Measurements from ENCODE around the gene SDS.
"Not testable (repeated sequence)": the region's sequence is repeated elsewhere in the genome, so short reads cannot be mapped to it uniquely, and the experiment has no call there.

SDS gene

DNA sequence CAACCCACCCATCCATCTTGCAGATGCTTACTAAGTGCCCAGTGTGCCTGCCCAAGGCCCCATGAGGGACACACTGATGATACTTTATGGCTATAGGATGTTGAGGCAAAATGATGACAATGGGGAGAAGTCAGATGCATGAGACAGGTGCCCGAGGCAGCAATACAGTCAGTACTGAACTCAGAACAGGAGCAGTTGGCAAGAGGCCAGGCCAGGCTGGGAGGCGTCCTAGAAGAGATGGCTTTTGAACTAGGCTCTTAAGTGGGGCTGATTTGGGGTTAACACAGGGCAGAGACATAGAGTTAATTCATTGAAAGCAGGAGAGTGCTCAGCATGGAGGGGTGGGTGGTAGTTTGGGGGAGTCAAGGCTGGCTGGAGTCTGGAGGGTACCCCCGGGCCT, 29.7 kb downstream of the SDS start:
- peak; percentile 51 for DNase-seq

DNA sequence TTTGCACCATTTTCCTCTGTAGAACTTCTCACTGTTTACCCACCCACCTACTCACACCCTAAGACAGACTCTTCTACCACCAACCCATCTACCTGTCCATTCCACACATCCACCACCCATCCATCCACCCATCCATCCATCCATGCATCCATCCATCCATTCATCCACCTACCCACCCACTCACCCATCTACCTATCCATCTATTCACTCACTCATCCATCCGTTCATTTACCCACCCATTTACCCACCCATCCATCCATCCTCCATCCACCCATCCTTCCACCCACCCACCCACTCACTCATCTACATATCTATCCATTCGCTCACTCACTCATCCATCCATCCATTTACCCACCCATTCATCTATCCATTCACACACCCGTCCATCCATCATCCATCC, 30.2 kb downstream of the SDS start:
- no peak for DNase-seq

DNA sequence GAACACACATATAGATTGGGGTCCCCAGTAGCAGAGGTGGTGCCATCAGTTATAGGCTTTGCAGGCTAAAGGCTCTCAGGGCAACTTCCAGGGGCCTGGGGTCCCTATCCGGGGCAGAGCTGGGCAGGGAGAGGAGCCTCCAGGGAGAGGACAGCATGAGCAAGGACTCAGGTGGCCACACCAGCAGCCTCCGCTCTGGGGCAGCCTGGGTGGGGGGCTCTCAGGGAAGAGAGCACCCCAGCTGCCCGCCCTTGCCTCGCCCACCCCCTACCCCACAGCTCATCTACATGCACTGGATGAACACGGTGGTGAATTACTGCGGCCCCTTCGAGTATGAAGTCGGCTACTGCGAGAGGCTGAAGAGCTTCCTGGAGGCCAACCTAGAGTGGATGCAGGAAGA, 31.3 kb downstream of the SDS start:
- no peak for DNase-seq

GRCh38 chr12:113371808-113372207, 31.9 kb downstream of the SDS start:
- no peak for DNase-seq

- DNase-seq: no peak
Observed at GRCh38 chr12:113370923-113371682, 32.6 kb downstream of the SDS start.

DNA sequence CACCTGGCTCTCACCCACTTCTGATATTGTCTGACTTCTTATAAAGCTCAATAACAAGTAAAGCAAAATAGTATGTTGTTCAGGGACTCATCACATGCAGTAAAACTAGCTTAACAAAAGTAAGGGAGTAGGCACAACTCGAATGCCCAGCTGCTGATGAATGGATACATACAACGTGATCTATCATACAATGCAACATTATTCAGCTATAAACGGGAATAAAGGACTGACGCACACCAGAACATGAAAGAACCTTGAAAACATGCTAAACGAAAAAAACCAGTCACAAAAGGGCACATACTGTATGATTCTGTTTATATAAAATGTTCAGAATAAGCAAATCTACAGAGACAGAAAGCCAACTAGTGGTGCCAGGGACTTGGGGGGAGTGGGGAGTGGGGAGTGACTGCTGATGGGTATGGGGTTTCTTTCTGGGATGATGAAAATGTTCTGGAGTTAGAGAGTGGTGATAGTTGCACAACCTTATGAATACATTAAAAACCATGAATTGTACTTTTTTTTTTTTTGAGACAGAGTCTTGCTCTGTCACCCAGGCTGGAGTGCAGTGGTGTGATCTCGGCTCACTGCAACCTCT, 34.2 kb downstream of the SDS start:
- DNase-seq: no peak

DNA sequence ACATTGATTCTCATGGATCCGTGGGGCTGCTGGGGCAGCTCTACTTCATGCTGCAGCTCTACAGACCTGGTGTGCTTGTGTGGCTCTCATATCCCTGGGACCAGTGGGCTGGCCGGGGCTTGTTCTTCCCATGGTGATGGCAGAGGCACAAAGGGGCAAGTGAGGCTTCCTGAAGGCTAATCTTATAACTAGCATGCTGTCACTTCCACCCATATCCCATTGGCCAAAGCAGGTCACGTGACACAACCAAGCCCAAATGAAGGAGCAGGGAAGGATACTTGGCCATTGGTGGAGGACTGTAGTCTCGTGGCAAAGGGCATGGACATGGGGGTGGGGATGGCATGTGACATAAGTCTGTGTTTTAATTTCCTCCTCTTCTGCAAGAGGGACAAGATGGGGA, 35.4 kb downstream of the SDS start:
- no peak for DNase-seq

DNA sequence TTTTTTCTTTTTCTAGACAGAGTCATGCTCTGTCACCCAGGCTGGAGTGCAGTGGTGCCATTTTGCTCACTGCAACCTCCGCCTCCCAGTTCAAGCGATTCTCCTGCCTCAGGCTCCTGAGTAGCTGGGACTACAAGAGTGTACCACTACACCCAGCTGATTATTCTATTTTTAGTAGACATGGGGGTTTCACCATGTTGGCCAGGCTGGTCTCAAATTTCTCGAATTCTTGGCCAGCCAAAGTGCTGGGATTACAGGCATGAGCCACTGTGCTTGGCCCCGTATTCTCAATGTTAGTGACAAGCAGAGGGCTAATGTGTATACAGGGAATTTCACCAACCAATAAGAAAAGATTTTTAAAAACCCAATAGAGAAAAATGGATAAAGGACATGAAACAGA, 36.9 kb downstream of the SDS start:
- DNase-seq: no peak

GRCh38 chr12:113365639-113366395, 37.9 kb downstream of the SDS start:
- DNase-seq: no peak

DNA sequence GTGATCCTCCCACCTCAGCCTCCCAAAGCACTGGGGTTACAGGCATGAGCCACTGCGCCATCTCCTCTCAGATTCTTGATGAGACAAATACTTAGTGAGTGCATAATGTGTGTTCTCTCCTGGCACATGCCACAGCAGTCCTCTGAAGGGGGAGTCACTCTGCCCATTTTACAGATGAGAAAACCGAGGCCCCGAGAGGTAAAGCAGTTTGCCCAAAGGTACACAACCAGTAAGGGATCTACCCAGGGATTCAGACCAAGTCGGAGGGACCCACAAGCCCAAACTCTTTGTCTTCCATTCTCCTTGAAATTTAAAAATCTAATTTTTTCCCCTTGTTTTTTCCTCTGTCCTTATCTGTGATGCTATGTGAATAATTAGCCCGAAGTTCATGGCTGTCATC, 39.0 kb downstream of the SDS start:
- no peak for DNase-seq

DNA sequence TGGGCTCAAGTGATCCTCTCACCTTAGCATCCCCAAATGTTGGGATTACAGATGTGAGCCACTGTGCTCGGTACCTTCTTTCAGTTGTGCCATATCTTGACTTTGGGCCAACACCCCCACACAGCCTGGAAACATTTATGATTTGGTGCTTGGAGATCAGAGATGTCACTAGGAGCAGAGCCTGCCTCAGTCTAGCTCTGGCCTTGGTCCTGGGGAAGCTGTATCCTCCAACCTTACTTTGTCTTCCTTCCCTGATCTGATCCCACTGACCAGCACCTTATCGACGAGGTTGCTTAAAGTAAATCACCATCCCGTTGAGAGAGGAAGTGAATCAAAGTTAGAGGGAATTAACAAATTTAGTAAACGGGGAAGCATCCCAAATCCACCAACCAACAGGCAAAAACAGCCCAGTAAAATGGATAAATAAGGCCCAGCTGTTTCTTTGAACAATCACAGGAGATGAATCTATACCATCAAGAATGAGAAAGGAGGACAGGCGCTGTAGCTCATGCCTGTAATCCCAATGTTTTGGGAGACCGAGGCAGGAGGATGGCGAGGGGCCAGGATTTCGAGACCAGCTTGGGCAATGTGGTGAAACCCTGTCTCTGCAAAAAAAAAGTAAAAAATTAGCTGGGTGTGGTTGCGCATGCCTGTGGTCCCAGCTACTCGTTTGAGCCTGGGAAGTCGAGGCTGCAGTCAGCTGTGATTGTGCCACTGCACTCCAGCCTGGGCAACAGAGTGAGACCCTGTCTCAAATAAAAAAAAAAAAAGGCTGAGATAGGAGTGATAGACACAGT, 41.9 kb downstream of the SDS start:
- DNase-seq: no peak

DNA sequence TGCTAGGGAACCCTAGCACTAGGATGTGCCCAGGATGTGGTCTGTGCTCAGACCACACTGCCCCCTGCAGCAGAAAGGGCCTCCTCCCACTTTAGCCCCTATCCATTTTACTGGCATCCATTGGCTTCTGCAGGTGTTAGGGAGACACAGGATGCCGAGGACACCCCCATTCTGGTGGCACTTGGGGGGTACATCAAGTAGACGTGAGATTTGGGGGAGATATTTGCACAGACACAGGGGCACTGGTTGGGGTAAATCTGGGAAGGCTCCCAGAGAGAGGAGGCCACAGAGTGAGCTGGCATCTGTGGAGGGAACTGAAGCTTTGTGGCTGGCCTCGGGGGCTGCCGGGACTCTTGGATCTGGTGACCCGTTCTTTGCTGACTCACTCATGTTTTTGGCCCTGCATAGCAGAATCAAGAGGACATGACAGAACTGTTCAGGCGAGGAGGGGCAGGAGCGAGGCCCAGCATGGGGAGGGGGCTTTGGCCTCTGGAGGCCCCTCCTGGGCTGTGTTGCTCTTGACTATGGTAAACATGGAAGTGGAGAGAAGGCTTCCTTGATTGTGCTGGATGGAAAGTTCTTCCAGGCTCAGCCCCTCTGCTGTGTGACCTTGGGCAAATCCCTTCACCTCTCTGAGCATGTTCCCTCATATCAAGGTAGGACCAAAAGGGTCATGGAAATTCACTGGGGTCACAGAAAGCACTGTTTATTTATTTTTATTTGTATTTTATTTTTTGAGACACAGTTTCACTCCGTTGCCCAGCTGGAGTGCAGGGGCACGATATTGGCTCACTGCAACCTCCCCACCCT, 43.5 kb downstream of the SDS start:
- no peak for DNase-seq

- DNase-seq: no peak
Observed at GRCh38 chr12:113359133-113359938, 44.4 kb downstream of the SDS start.

DNA sequence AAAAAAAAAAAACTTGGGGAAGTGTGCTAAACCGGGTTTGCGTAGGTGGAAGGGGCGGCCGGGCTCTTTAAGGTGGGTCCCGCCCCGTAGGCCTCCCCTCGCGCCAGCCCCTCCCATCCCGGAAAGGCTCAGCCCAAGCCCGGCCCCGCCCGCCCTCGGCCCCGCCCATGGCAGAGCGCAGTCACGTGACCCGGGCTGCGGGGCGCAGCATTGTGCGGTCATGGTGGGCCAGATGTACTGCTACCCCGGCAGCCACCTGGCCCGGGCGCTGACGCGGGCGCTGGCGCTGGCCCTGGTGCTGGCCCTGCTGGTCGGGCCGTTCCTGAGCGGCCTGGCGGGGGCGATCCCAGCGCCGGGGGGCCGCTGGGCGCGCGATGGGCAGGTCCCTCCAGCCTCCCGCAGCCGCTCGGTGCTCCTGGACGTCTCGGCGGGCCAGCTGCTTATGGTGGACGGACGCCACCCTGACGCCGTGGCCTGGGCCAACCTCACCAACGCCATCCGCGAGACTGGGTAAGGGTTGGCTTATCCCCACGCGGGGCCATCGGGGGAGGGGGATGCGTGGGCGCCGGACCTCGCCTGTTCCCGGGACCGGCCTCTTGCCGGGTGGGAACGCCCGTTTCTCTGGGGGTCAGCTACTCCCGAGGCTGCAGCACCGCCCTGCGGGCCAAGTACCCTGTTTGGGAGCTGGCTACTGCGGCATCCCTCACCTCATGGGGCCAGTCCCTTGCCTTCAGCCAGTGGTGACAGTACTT, 45.1 kb downstream of the SDS start, which contains the start of gene PLBD2:
Gene PLBD2, plus strand, starts transcription at position 207 of the 752 bp plus-strand sequence. Its CDS starts 14 bp downstream, at position 221.
- peak; percentile 93 for DNase-seq

DNA sequence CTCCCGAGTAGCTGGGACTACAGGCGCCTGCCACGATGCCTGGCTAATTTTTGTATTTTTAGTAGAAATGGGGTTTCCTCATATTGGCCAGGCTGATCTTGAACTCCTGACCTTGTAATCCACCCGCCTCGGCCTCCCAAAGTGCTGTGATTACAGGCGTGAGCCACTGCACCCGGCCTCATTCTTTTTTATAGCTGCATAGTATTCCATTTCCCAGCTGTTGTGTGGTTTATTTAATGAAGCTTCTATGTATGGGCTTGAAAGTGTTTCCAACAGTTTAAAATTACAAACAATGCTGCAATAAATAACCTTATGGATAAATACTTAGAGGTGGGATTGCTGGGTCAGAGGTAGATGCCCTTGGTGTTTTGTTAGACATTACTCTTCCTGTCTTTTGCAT, 49.5 kb downstream of the SDS start:
- DNase-seq: not testable (repeated sequence)

DNA sequence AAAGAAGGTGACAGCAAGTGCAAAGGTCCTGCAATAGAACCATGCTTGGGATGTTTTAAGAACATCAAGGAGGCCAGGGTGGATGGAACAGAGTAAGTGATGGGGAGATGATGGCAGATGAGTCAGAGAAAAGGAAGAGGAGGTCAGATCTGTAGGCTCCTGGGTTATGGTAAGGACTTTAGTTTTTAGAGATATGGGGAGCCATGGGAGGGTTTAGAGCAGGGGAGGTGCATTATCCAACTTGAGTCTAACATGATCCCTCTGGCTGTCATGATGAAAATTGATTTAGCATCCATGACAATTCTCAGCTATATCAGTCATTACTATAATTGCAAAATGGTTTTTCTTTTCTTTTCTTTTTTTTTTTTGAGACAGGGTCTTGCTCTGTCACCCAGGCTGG, 52.6 kb downstream of the SDS start:
- DNase-seq: no peak

GRCh38 chr12:113348849-113349536, 54.7 kb downstream of the SDS start:
- no peak for DNase-seq

DNA sequence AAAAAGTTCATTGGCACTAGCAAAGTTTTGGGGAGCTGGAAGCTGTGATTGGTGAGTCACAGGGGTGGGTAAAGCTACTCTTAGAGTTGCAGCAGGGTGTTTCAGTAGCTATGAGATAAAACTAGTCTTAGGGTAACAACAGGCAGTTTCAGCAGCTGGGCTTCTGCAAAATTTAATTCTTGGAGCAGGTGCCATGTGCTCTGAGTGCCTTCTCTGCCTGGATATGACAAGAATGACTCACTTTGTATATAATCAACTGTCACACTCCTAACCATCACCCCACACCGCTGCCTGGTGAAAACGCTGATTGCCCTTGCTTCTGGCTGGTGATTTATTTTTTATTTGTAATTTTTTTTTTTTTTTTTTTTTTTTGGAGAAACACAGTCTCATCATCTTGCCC, 55.8 kb downstream of the SDS start:
- DNase-seq: no peak

DNA sequence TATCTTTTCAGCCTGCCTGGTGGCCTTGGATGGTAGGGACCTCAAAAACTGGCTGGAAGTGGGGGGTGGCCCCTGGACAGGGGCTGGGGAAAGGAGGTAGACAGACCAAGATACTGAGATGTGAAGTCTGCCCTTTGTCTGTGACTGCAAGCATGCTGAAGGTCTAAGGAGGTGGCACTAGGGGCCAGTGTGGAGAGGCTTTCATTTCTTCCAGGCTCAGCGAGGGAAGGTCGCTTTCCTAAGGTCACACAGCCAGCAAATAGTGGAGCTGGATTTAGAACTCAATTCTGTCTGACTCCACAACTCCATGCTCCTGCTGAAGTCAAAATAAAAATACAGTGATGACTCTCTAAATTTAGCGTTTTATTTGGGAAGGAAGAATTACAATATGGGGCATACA, 56.6 kb downstream of the SDS start:
- DNase-seq: no peak

DNA sequence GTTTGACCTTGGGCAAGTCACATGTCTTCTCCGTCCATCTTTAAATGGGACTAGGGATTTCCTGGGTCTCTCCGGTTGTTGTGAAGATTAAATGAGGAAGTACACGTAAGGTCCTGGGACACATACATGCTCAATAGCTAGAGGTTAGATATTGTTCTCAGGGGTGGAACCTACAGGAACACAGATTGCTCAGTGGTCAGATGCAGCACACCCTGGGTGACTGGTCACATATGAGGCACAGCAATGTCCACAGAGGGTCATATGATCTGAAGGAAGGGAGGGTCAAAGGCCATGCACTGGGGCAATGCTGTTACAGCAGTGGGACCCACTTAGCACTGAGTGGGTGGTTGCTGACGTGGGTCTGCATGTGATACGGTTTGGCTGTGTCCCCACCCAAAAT, 57.3 kb downstream of the SDS start:
- DNase-seq: no peak

All from NCI-H1105 (cell line).